Astrocyte (in vitro differentiated cells and primary cell): ENCODE results near the gene DDO. TPM values are rescaled to one million over a fixed set of nuclear protein-coding genes. Genes with fewer than 3 reads are reported as not detected.

Source experiments
- DNase-seq: peaks from one replicate; pipeline ENCODE4 v3.0.0-alpha.2; 2010; ENCODE audit warnings: low read depth
- FAIRE-seq: peaks from 2 replicates; lab custom pipeline; 2011; peaks lifted over from hg19 to GRCh38; lab: Jason Lieb, UNC
- H2AFZ ChIP-seq: 2 replicates; pipeline ENCODE4 v1.6.0; 2012; ENCODE audit warnings: low read depth, low read length, inconsistent platforms
- H3K27ac ChIP-seq: 2 replicates; pipeline ENCODE4 v1.5.1; 2011; ENCODE audit warnings: low read depth, low read length, inconsistent platforms
- H3K27me3 ChIP-seq: 2 replicates; pipeline ENCODE4 v1.6.0; 2011; ENCODE audit warnings: low read length, inconsistent platforms; ENCODE audit not compliant: insufficient read depth
- H3K36me3 ChIP-seq: 2 replicates; pipeline ENCODE4 v1.5.1; 2011; ENCODE audit warnings: low read length, inconsistent platforms; ENCODE audit not compliant: insufficient read depth
- H3K4me1 ChIP-seq: 2 replicates; pipeline ENCODE4 v1.5.1; 2011; ENCODE audit warnings: low read length, inconsistent platforms; ENCODE audit not compliant: insufficient read depth
- H3K4me2 ChIP-seq: 2 replicates; pipeline ENCODE4 v1.6.0; 2012; ENCODE audit warnings: low read length, inconsistent platforms
- H3K4me3 ChIP-seq: 2 replicates; pipeline ENCODE4 v1.5.1; 2011; ENCODE audit warnings: low read depth, mild to moderate bottlenecking, low read length, inconsistent platforms; ENCODE audit not compliant: insufficient read depth
- H3K79me2 ChIP-seq: 2 replicates; pipeline ENCODE4 v1.6.0; 2012; ENCODE audit warnings: mild to moderate bottlenecking, low read length, inconsistent platforms; ENCODE audit not compliant: insufficient read depth
- H3K9ac ChIP-seq: 2 replicates; pipeline ENCODE4 v1.6.0; 2012; ENCODE audit warnings: mild to moderate bottlenecking, low read length, inconsistent platforms
- H3K9me3 ChIP-seq: 2 replicates; pipeline ENCODE4 v1.5.1; 2012; ENCODE audit warnings: low read depth, mild to moderate bottlenecking, low read length, inconsistent platforms; ENCODE audit not compliant: insufficient read depth
- H4K20me1 ChIP-seq: 2 replicates; pipeline ENCODE4 v1.6.0; 2012; ENCODE audit warnings: low read length, inconsistent platforms; ENCODE audit not compliant: insufficient read depth
- H3K27ac Mint-ChIP-seq: one replicate; pipeline ENCODE4 v1.8.0; 2021; ENCODE audit warnings: mild to moderate bottlenecking, mixed read lengths; ENCODE audit not compliant: unreplicated experiment
- H3K27me3 Mint-ChIP-seq: one replicate; pipeline ENCODE4 v1.8.0; 2021; ENCODE audit warnings: low read depth, mixed read lengths; ENCODE audit not compliant: unreplicated experiment
- H3K36me3 Mint-ChIP-seq: one replicate; pipeline ENCODE4 v1.8.0; 2021; ENCODE audit warnings: low read depth, mixed read lengths; ENCODE audit not compliant: unreplicated experiment
- H3K4me1 Mint-ChIP-seq: one replicate; pipeline ENCODE4 v1.8.0; 2021; ENCODE audit warnings: low read depth, mixed read lengths; ENCODE audit not compliant: unreplicated experiment
- H3K4me3 Mint-ChIP-seq: one replicate; pipeline ENCODE4 v1.8.0; 2021; ENCODE audit warnings: mild to moderate bottlenecking, moderate library complexity, mixed read lengths; ENCODE audit not compliant: unreplicated experiment
- H3K9me3 Mint-ChIP-seq: one replicate; pipeline ENCODE4 v1.8.0; 2021; ENCODE audit warnings: mild to moderate bottlenecking, mixed read lengths; ENCODE audit not compliant: unreplicated experiment
- CTCF ChIP-seq: IDR thresholded peaks from 2 replicates; pipeline ENCODE4 v1.5.1; 2011; ENCODE audit warnings: low read depth, mild to moderate bottlenecking, inconsistent platforms, low read length, moderate library complexity; ENCODE audit not compliant: insufficient read depth
- EZH2 ChIP-seq: IDR thresholded peaks from 2 replicates; pipeline ENCODE4 v1.6.1; 2012; ENCODE audit warnings: mild to moderate bottlenecking, low read length, inconsistent platforms; ENCODE audit not compliant: insufficient read depth
- total RNA-seq: library from RNA; stranded (reverse); gene quantifications from 2 replicates; pipeline ENCODE4 v1.2.1, GENCODE V29; 2021

Gene DDO
- total RNA-seq, 1 donor from 2014 or later, result not detected

DNA sequence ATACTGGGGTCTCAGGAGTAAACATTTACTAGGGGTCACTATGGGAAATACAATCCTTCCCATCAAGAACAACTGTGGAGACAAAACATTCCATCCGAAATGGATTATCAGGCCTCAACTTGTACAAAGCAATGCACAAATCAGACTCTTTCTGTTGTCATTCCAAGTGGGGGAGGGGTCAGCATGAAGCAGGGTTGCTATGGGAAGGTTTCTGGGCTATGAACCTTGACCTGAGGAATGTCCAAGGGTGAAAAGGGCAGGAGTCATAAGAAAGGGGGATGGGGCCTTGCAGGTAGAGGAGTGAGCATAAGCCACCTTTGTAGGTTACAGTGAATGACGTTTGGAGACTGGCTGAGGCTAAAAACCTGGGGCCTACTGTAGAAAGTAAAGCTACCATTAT is 60.4 kb downstream of the DDO start:
- peaks cover 17% of the 10 kb centered on the region for H3K4me1 Mint-ChIP-seq
- FAIRE-seq, result no peak
- Histone ChIP-seq H3K4me2 (no peak overlapping the region), H3K9me3 (no peaks in the 10 kb centered on the region), H3K27me3 (peaks cover 27% of the 10 kb centered on the region), H4K20me1 (no peaks in the 10 kb centered on the region), H3K36me3 (no peaks in the 10 kb centered on the region), H3K4me3 (no peak overlapping the region), H3K4me1 (no peaks in the 10 kb centered on the region), H2AFZ (no peak overlapping the region), H3K79me2 (no peaks in the 10 kb centered on the region), H3K9ac (no peak overlapping the region), H3K27ac (no peak overlapping the region)
- no peak overlapping the region for H3K27ac Mint-ChIP-seq
- peaks cover 26% of the 10 kb centered on the region for H3K27me3 Mint-ChIP-seq
- TF ChIP-seq EZH2 (no peak), CTCF (no peak)
- no peaks in the 10 kb centered on the region for H3K9me3 Mint-ChIP-seq
- H3K4me3 Mint-ChIP-seq, result no peak overlapping the region
- no peak for DNase-seq
- no peaks in the 10 kb centered on the region for H3K36me3 Mint-ChIP-seq

GRCh38 chr6:110354153-110354552 is 61.2 kb downstream of the DDO start:
- no peak overlapping the region for H3K27ac ChIP-seq
- no peaks in the 10 kb centered on the region for H3K36me3 ChIP-seq
- no peaks in the 10 kb centered on the region for H3K4me1 ChIP-seq
- no peaks in the 10 kb centered on the region for H3K9me3 ChIP-seq
- Mint-ChIP-seq H3K36me3 (no peaks in the 10 kb centered on the region), H3K27ac (no peak overlapping the region), H3K4me1 (peaks cover 17% of the 10 kb centered on the region), H3K4me3 (no peak overlapping the region), H3K9me3 (no peaks in the 10 kb centered on the region), H3K27me3 (peaks cover 23% of the 10 kb centered on the region)
- DNase-seq (no peak), FAIRE-seq (no peak)
- H3K9ac ChIP-seq, result no peak overlapping the region
- H4K20me1 ChIP-seq, result no peaks in the 10 kb centered on the region
- H2AFZ ChIP-seq, result no peak overlapping the region
- H3K79me2 ChIP-seq, result no peaks in the 10 kb centered on the region
- peaks cover 21% of the 10 kb centered on the region for H3K27me3 ChIP-seq
- no peak overlapping the region for H3K4me3 ChIP-seq
- TF ChIP-seq EZH2 (no peak), CTCF (no peak)
- no peak overlapping the region for H3K4me2 ChIP-seq

- Histone ChIP-seq H3K27me3 (peaks cover 16% of the 10 kb centered on the region), H3K4me1 (no peaks in the 10 kb centered on the region), H3K27ac (no peak overlapping the region), H2AFZ (no peak overlapping the region), H3K9me3 (no peaks in the 10 kb centered on the region), H3K9ac (no peak overlapping the region), H3K4me2 (no peak overlapping the region), H4K20me1 (no peaks in the 10 kb centered on the region), H3K36me3 (no peaks in the 10 kb centered on the region), H3K79me2 (no peaks in the 10 kb centered on the region), H3K4me3 (no peak overlapping the region)
- Mint-ChIP-seq H3K4me3 (no peak overlapping the region), H3K4me1 (peaks cover 17% of the 10 kb centered on the region), H3K9me3 (no peaks in the 10 kb centered on the region), H3K27me3 (peaks cover 20% of the 10 kb centered on the region), H3K27ac (no peak overlapping the region), H3K36me3 (no peaks in the 10 kb centered on the region)
- FAIRE-seq (no peak), DNase-seq (no peak)
- TF ChIP-seq EZH2 (no peak), CTCF (no peak)
These were observed 61.8 kb downstream of the DDO start for GRCh38 chr6:110353457-110354001.
